ENCODE measurements around the gene C16orf96. TPM values are rescaled to one million over a fixed set of nuclear protein-coding genes. Genes with fewer than 3 reads are reported as not detected.

The C16orf96 gene
- total RNA-seq, 1 donor from 2014 or later = 0.52 TPM

DNA sequence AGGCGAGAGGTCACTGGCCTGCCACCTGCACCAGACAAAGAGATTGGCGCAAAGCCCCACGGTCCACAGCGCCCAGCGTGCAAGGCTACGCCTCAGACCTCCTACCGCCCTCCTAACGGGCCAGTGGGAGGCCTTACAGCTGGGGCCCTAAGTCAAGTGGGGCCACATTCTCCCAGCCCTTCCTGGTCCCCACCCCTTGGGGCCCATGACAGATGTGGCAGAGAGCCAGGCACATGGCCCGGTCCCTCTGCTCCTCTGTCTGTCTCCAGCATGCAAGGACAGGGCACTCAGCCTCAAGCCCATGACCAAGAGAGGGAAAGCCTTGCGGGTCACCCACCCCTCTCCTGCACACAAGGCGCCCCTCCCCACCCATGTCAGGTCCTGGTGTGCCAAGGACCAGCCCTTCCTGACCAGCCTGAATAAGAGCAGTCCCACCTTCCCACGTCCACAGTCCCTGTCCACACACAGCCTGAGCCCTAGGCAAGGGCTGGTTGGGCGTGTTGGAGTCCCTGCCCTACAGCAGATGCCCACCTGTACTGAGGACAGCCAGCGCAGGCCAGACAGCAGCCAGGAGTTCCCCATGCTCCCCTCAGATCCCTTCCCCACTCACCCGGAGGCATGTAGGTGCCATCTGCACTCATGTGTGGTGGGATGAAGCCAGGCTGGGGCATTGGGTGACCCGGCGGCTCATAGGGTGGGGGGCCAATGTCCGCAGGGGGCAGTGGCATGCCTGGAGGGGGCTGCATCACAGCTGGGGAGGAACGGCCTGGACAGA lies 42.9 kb upstream of the C16orf96 start:
- Histone ChIP-seq H3K36me3 (ENCODE audit: control insufficient read depth in 3 of 3, insufficient read depth in 3 of 3, low read length in 3 of 3) (peaks cover 32 to 46% (median 41%) of the 10 kb centered on the region in 3 donors), H3K9me3 (ENCODE audit: control insufficient read depth in 3 of 3, low read length in 3 of 3) (no peaks in the 10 kb centered on the region), H3K27ac (ENCODE audit: low read depth, low read length) (no peak overlapping the region), H3K4me1 (ENCODE audit: control insufficient read depth in 3 of 3, insufficient read depth in 3 of 3, low read length in 3 of 3) (peaks cover 30 to 36% (median 31%) of the 10 kb centered on the region in 3 donors), H3K9ac (ENCODE audit: low read depth in 1 of 3, low read length in 3 of 3) (no peak overlapping the region), H3K4me3 (ENCODE audit: low read length in 3 of 3) (no peak overlapping the region), H3K27me3 (ENCODE audit: control insufficient read depth in 3 of 3, insufficient read depth in 3 of 3, low read length in 3 of 3) (no peaks in the 10 kb centered on the region)

DNA sequence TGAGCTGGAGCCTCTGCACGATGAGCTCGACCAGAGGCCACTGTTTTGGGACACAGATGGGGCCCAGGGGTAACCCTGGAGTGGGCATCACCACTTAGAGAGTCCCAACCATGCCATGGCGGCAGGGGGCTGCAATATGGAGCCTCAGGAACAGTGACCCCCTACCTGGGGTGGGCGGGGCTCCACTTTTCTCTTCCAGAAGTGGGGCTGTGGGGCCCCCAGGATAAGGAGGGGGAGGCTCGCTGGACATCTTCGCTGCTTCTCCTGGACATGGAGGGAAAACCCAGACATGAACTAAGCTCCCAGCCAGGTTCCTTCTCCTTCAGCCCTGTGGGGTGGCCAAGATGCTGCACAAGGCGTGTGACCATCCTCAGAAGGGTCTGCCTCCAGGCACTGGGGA lies 42.3 kb upstream of the C16orf96 start:
- Histone ChIP-seq H3K4me1 (ENCODE audit: control insufficient read depth in 3 of 3, insufficient read depth in 3 of 3, low read length in 3 of 3) (peaks cover 30 to 36% (median 31%) of the 10 kb centered on the region in 3 donors), H3K27me3 (ENCODE audit: control insufficient read depth in 3 of 3, insufficient read depth in 3 of 3, low read length in 3 of 3) (no peaks in the 10 kb centered on the region), H3K4me3 (ENCODE audit: low read length in 3 of 3) (no peak overlapping the region), H3K9me3 (ENCODE audit: control insufficient read depth in 3 of 3, low read length in 3 of 3) (no peaks in the 10 kb centered on the region), H3K9ac (ENCODE audit: low read depth in 1 of 3, low read length in 3 of 3) (peak overlapping the region in 1 of 3 donors; percentile 45), H3K36me3 (ENCODE audit: control insufficient read depth in 3 of 3, insufficient read depth in 3 of 3, low read length in 3 of 3) (peaks cover 26 to 40% (median 35%) of the 10 kb centered on the region in 3 donors), H3K27ac (ENCODE audit: low read depth, low read length) (peak overlapping the region; percentile 50)

DNA sequence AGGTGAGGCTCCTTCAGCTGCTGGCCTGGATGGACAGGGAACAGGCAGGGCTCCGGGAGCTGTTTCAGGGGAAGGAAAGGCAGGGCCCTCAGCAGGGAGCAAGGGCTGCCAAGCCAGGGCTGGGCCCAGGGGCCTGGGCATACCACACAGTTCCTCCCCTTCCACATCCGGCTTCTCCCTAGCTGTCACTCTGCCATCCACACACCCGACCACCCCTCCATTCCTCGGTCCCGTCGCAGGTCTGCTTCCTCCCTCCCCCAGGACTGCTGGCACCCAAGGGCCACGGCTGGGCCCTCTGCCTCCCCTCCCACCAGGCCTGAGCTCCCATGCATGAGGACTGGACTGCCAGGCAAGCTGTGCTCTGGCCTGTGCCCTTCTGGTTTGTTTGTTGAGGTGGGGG lies 41.5 kb upstream of the C16orf96 start:
- Histone ChIP-seq H3K27ac (ENCODE audit: low read depth, low read length) (peak overlapping the region; percentile 50), H3K4me1 (ENCODE audit: control insufficient read depth in 3 of 3, insufficient read depth in 3 of 3, low read length in 3 of 3) (peaks cover 30 to 42% (median 34%) of the 10 kb centered on the region in 3 donors), H3K4me3 (ENCODE audit: low read length in 3 of 3) (no peak overlapping the region)

DNA sequence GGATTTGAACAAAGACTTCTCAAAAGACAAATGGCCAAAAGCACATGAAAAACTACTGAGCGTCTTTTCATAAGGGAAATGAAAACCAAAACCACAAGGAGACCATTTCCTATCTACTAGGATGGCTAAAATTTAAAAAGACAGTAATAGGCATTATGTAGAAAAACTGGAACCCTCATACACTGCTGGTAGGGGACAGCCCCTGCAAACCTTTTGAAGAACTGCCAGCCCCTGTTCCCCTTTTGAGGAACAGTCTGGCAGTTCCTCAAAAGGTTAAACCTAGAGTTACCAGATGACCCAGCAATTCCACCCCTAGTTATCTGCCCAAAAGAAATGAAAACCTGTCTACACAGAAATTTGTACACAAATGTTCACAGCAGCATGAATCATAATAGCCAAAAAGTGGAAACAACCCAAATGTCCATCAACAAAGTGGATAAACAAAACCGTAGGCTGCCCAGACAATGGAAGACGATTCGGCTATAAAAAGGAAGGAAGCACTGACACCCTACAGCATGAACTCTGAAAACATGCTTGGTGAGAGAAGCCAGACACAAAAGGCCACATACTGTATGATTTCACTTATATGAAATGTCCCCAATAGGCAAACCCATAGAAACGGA lies 40.4 kb upstream of the C16orf96 start:
- H3K9me3 ChIP-seq (ENCODE audit: control insufficient read depth in 3 of 3, low read length in 3 of 3) = no peaks in the 10 kb centered on the region
- H3K9ac ChIP-seq (ENCODE audit: low read depth in 1 of 3, low read length in 3 of 3) = no peak overlapping the region
- peaks cover 30 to 44% (median 34%) of the 10 kb centered on the region in 3 donors for H3K4me1 ChIP-seq (ENCODE audit: control insufficient read depth in 3 of 3, insufficient read depth in 3 of 3, low read length in 3 of 3)
- peaks cover 15 to 26% (median 18%) of the 10 kb centered on the region in 3 donors for H3K36me3 ChIP-seq (ENCODE audit: control insufficient read depth in 3 of 3, insufficient read depth in 3 of 3, low read length in 3 of 3)
- peak overlapping the region; percentile 50 for H3K27ac ChIP-seq (ENCODE audit: low read depth, low read length)
- H3K27me3 ChIP-seq (ENCODE audit: control insufficient read depth in 3 of 3, insufficient read depth in 3 of 3, low read length in 3 of 3) = no peaks in the 10 kb centered on the region
- H3K4me3 ChIP-seq (ENCODE audit: low read length in 3 of 3) = no peak overlapping the region

More for the DNA sequence above, 41.5 kb upstream of the C16orf96 start:
- Histone ChIP-seq H3K27me3 (ENCODE audit: control insufficient read depth in 3 of 3, insufficient read depth in 3 of 3, low read length in 3 of 3) (no peaks in the 10 kb centered on the region), H3K9ac (ENCODE audit: low read depth in 1 of 3, low read length in 3 of 3) (peak overlapping the region in 1 of 3 donors; percentile 50), H3K9me3 (ENCODE audit: control insufficient read depth in 3 of 3, low read length in 3 of 3) (no peaks in the 10 kb centered on the region), H3K36me3 (ENCODE audit: control insufficient read depth in 3 of 3, insufficient read depth in 3 of 3, low read length in 3 of 3) (peaks cover 22 to 34% (median 27%) of the 10 kb centered on the region in 3 donors)

DNA sequence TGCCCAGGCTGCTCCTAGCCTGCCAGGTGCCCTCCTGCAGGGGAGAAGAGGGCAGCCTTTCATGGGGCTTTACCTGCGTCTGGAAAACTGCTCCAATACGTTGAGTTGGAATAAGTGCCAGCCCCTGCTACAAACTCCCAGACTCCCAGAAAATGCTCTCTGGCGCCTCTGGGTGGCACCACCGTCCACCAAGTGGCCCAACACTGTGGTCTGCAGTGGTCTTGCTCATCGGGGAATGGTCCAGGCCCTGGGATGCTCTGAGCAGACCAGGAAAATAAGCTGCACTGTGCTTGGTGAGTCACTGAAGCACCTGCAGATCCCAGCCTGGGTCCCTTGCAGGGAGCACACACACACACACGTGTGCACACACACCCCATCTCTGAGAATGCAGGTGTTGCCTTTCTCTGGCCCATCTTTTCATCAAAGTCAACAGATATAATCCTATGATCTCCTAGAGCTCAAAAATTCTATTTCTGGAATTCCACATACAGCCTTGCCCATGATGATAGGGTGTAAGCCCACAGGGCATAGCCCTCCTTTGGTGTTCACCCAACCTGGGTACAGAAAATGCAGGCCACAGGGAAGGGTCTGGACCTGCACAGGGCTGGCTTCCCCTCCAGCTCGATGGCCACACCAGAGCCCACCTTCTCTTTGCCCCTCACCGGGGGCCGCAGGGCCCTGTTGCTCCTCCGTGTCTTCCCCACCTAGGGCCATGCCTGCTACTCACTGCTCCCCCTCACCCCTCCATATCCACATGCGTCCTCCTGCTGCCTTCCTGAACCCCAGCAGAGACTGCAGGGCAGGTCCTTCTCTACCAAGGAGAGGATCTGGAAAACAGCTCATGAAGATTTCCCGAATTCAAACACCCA lies 38.1 kb upstream of the C16orf96 start:
- Histone ChIP-seq H3K9ac (ENCODE audit: low read depth in 1 of 3, low read length in 3 of 3) (peak overlapping the region in 1 of 3 donors; percentile 45), H3K27me3 (ENCODE audit: control insufficient read depth in 3 of 3, insufficient read depth in 3 of 3, low read length in 3 of 3) (no peaks in the 10 kb centered on the region), H3K27ac (ENCODE audit: low read depth, low read length) (no peak overlapping the region), H3K9me3 (ENCODE audit: control insufficient read depth in 3 of 3, low read length in 3 of 3) (no peaks in the 10 kb centered on the region), H3K36me3 (ENCODE audit: control insufficient read depth in 3 of 3, insufficient read depth in 3 of 3, low read length in 3 of 3) (peaks cover 0 to 5% (median 0%) of the 10 kb centered on the region in 3 donors), H3K4me1 (ENCODE audit: control insufficient read depth in 3 of 3, insufficient read depth in 3 of 3, low read length in 3 of 3) (peaks cover 39 to 54% (median 40%) of the 10 kb centered on the region in 3 donors), H3K4me3 (ENCODE audit: low read length in 3 of 3) (no peak overlapping the region)

DNA sequence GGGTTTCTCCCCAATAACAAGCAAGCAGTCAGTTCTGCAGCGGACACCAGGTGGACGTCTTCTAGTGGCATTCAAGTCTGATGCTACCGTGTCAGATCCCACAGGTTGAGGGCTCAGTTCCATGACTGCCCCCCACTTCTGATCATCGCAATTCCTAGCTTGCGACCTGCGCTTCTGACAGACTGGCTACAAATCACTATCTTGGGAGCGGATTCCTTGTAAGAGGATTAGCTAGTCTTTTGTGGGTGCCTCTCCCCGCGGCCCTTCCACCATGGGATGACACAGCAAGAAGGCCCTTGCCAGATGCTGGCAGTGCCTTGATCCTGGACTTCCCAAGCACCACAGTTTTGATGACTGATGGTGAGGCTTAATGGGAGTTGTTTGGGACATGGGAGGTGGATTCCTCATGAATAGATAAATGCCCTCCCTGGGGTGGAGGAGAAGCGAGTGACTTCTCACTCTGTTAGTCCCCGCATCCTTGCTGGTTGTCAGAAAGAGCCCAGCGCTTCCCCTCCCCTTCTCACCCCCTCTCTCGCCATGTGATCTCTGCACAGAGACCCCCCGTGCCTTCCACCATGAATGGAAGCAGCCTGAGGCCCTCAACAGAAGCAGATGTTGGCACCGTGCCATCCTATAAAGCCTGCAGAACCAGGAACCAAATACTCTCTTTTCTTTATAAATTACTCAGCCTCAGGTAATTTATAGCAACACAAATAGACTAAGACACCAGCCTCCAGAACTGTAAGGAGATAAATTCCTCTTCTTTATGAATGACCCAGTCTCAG lies 36.7 kb upstream of the C16orf96 start:
- Histone ChIP-seq H3K9me3 (ENCODE audit: control insufficient read depth in 3 of 3, low read length in 3 of 3) (no peaks in the 10 kb centered on the region), H3K4me1 (ENCODE audit: control insufficient read depth in 3 of 3, insufficient read depth in 3 of 3, low read length in 3 of 3) (peaks cover 33 to 51% (median 39%) of the 10 kb centered on the region in 3 donors), H3K27me3 (ENCODE audit: control insufficient read depth in 3 of 3, insufficient read depth in 3 of 3, low read length in 3 of 3) (no peaks in the 10 kb centered on the region), H3K36me3 (ENCODE audit: control insufficient read depth in 3 of 3, insufficient read depth in 3 of 3, low read length in 3 of 3) (no peaks in the 10 kb centered on the region), H3K4me3 (ENCODE audit: low read length in 3 of 3) (no peak overlapping the region), H3K27ac (ENCODE audit: low read depth, low read length) (no peak overlapping the region), H3K9ac (ENCODE audit: low read depth in 1 of 3, low read length in 3 of 3) (no peak overlapping the region)

DNA sequence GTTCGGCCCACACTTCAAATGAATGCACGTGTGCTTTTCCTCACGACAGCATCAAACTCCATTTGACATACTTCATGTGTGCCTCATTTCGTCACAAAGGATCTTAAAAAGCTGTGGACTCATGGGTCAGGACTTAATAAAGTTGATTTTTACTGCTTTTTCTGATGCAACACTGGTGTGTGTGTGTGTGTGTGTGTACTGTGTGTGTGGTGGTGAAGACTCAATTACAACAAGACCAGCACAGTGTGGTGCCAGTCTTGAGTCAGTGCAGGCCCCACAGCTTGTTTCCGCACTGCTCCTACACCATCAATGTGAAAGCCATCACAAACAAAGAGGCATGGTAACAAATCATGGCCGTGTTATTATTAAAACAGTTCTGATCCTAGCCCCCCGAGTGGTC lies 35.2 kb upstream of the C16orf96 start:
- no peaks in the 10 kb centered on the region for H3K36me3 ChIP-seq (ENCODE audit: control insufficient read depth in 3 of 3, insufficient read depth in 3 of 3, low read length in 3 of 3)
- H3K9ac ChIP-seq (ENCODE audit: low read depth in 1 of 3, low read length in 3 of 3) = no peak overlapping the region
- H3K4me3 ChIP-seq (ENCODE audit: low read length in 3 of 3) = no peak overlapping the region
- H3K4me1 ChIP-seq (ENCODE audit: control insufficient read depth in 3 of 3, insufficient read depth in 3 of 3, low read length in 3 of 3) = peaks cover 28 to 52% (median 38%) of the 10 kb centered on the region in 3 donors
- no peaks in the 10 kb centered on the region for H3K27me3 ChIP-seq (ENCODE audit: control insufficient read depth in 3 of 3, insufficient read depth in 3 of 3, low read length in 3 of 3)
- H3K27ac ChIP-seq (ENCODE audit: low read depth, low read length) = no peak overlapping the region
- H3K9me3 ChIP-seq (ENCODE audit: control insufficient read depth in 3 of 3, low read length in 3 of 3) = no peaks in the 10 kb centered on the region

DNA sequence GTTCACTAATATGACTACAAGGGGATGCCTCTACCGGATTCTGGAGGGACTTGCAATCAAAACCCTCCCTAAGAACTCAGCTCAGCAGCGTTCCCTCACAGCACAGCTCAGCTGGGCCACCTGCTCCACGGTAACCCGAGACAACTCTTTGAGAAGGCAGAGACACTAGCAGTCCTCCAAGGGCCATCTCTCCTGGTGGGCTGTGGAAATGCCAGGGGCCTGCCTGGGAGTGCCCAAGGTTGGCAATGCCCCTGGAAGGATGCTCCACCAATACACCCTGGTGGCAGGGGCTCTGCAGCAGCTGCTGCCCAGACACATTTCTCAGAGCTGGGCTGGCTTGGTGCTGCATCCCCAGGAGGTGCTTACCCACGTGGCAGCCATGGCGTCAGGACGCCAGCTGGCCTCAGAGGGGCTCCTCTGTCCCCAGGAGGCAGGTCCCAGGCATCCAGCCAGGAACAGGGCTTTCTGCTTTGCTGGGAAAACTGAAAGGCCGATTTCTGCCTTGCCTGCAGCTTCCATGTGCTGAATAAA lies 34.0 kb upstream of the C16orf96 start:
- Histone ChIP-seq H3K27me3 (ENCODE audit: control insufficient read depth in 3 of 3, insufficient read depth in 3 of 3, low read length in 3 of 3) (no peaks in the 10 kb centered on the region), H3K4me1 (ENCODE audit: control insufficient read depth in 3 of 3, insufficient read depth in 3 of 3, low read length in 3 of 3) (peaks cover 30 to 52% (median 40%) of the 10 kb centered on the region in 3 donors), H3K9me3 (ENCODE audit: control insufficient read depth in 3 of 3, low read length in 3 of 3) (no peaks in the 10 kb centered on the region), H3K27ac (ENCODE audit: low read depth, low read length) (peak overlapping the region; percentile 63), H3K9ac (ENCODE audit: low read depth in 1 of 3, low read length in 3 of 3) (peak overlapping the region in 1 of 3 donors; percentile 66), H3K36me3 (ENCODE audit: control insufficient read depth in 3 of 3, insufficient read depth in 3 of 3, low read length in 3 of 3) (no peaks in the 10 kb centered on the region), H3K4me3 (ENCODE audit: low read length in 3 of 3) (peak overlapping the region in 2 of 3 donors; percentile 27 to 35)

DNA sequence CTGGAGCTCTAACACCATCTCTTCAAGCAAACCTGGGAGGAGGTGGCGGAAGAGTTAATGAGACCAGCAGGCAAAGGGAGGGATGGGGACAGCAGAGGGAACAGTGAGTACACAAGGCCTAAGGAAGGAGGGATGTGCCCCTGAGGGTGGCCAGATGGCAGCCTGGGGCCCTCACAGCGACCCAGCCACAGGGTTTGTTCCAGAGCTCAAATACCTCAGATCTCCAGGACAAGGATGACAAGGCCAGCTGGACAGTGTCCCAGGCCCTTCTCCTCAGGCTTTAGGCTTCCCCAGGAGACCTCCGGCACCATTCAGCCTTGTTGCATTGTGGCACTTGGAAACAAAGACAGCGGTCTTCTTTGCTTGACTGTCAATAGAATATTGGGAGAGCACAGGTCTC lies 32.5 kb upstream of the C16orf96 start:
- Histone ChIP-seq H3K27ac (ENCODE audit: low read depth, low read length) (peak overlapping the region; percentile 63), H3K27me3 (ENCODE audit: control insufficient read depth in 3 of 3, insufficient read depth in 3 of 3, low read length in 3 of 3) (no peaks in the 10 kb centered on the region), H3K4me1 (ENCODE audit: control insufficient read depth in 3 of 3, insufficient read depth in 3 of 3, low read length in 3 of 3) (peaks cover 30 to 56% (median 37%) of the 10 kb centered on the region in 3 donors), H3K36me3 (ENCODE audit: control insufficient read depth in 3 of 3, insufficient read depth in 3 of 3, low read length in 3 of 3) (no peaks in the 10 kb centered on the region), H3K4me3 (ENCODE audit: low read length in 3 of 3) (no peak overlapping the region), H3K9ac (ENCODE audit: low read depth in 1 of 3, low read length in 3 of 3) (no peak overlapping the region), H3K9me3 (ENCODE audit: control insufficient read depth in 3 of 3, low read length in 3 of 3) (no peaks in the 10 kb centered on the region)

Data from skeletal muscle tissue (tissue), 4 donors.